DOHH2 (cell line): ENCODE data around the gene UMAD1.

Source experiments
- H3F3A ChIP-seq: fragments of 200-600 bp; sonication (generic), shearing (Covaris generic); 2 replicates; pipeline ENCODE4 v1.6.0; 2016; ENCODE audit warnings: antibody characterized with exemption, mild to moderate bottlenecking; ENCODE audit not compliant: control insufficient read depth, insufficient read depth
- H3K27ac ChIP-seq: fragments of 200-600 bp; sonication (generic); 2 replicates; pipeline ENCODE4 v1.5.1; 2014; ENCODE audit warnings: low read depth, mild to moderate bottlenecking, low read length, moderate library complexity
- H3K27me3 ChIP-seq: fragments of 200-600 bp; sonication (generic); 2 replicates; pipeline ENCODE4 v1.6.1; 2014; ENCODE audit warnings: mild to moderate bottlenecking, low read length, mixed read lengths; ENCODE audit not compliant: control insufficient read depth
- H3K36me3 ChIP-seq: fragments of 200-600 bp; sonication (generic); 2 replicates; pipeline ENCODE4 v1.6.1; 2014; ENCODE audit warnings: mild to moderate bottlenecking, low read length, moderate library complexity, mixed read lengths; ENCODE audit not compliant: control insufficient read depth
- H3K4me1 ChIP-seq: fragments of 200-600 bp; sonication (generic); 2 replicates; pipeline ENCODE4 v1.6.1; 2014; ENCODE audit warnings: mild to moderate bottlenecking, low read length, mixed read lengths; ENCODE audit not compliant: control insufficient read depth
- H3K4me2 ChIP-seq: fragments of 200-600 bp; sonication (generic); 2 replicates; pipeline ENCODE4 v1.6.0; 2014; ENCODE audit warnings: mild to moderate bottlenecking, low read length, moderate library complexity
- H3K4me3 ChIP-seq: fragments of 200-600 bp; sonication (generic); 2 replicates; pipeline ENCODE4 v1.5.1; 2014; ENCODE audit warnings: mild to moderate bottlenecking, low read length, mixed read lengths
- H3K79me2 ChIP-seq: fragments of 200-600 bp; sonication (generic); 2 replicates; pipeline ENCODE4 v1.6.1; 2014; ENCODE audit warnings: mild to moderate bottlenecking, low read length, mixed read lengths; ENCODE audit not compliant: control insufficient read depth
- H3K9me2 ChIP-seq: fragments of 200-600 bp; sonication (generic); replicated peaks from 2 replicates; pipeline ENCODE4 v1.6.1; 2014; ENCODE audit warnings: mild to moderate bottlenecking, low read length, mixed read lengths; ENCODE audit not compliant: control insufficient read depth
- H3K9me3 ChIP-seq: fragments of 200-600 bp; sonication (generic); 2 replicates; pipeline ENCODE4 v1.6.1; 2014; ENCODE audit warnings: antibody characterized with exemption, low read length, mixed read lengths; ENCODE audit not compliant: control insufficient read depth, insufficient read depth
- H4K20me1 ChIP-seq: fragments of 200-600 bp; sonication (generic); 2 replicates; pipeline ENCODE4 v1.6.0; 2014; ENCODE audit warnings: low read depth, mild to moderate bottlenecking, antibody characterized with exemption, low read length, moderate library complexity; ENCODE audit not compliant: control insufficient read depth, insufficient read depth
- CTCF ChIP-seq: fragments of 200-600 bp; sonication (generic); IDR thresholded peaks from one replicate; pipeline ENCODE4 v1.5.1; 2014; ENCODE audit warnings: antibody characterized with exemption, mild to moderate bottlenecking, low read depth, low read length; ENCODE audit not compliant: poor library complexity, severe bottlenecking
- EZH2phosphoT487 ChIP-seq: fragments of 200-600 bp; sonication (generic); IDR thresholded peaks from 2 replicates; pipeline ENCODE4 v1.6.1; 2017; ENCODE audit warnings: borderline replicate concordance, mild to moderate bottlenecking, antibody characterized with exemption, low read length, moderate library complexity, mixed read lengths

The UMAD1 gene

GRCh38 chr7:7695111-7695817 lies 54.7 kb downstream of the UMAD1 start:
- H3K27me3 ChIP-seq, result no peaks in the 10 kb centered on the region

GRCh38 chr7:7696458-7697119 lies 56.0 kb downstream of the UMAD1 start:
- Histone ChIP-seq H3K27me3 (no peaks in the 10 kb centered on the region), H3K9me3 (no peaks in the 10 kb centered on the region), H3K4me2 (no peak overlapping the region), H3K79me2 (no peaks in the 10 kb centered on the region), H3K27ac (no peak overlapping the region), H3K4me3 (no peak overlapping the region), H3F3A (no peaks in the 10 kb centered on the region), H3K9me2 (no peaks in the 10 kb centered on the region), H4K20me1 (no peaks in the 10 kb centered on the region), H3K4me1 (peaks cover 12% of the 10 kb centered on the region), H3K36me3 (no peaks in the 10 kb centered on the region)
- TF ChIP-seq EZH2phosphoT487 (no peak), CTCF (no peak)

More at GRCh38 chr7:7695111-7695817, 54.7 kb downstream of the UMAD1 start:
- Histone ChIP-seq H4K20me1 (no peaks in the 10 kb centered on the region), H3K79me2 (no peaks in the 10 kb centered on the region), H3K27ac (no peak overlapping the region), H3K9me2 (no peaks in the 10 kb centered on the region), H3K4me1 (peaks cover 8% of the 10 kb centered on the region), H3K9me3 (no peaks in the 10 kb centered on the region), H3K4me3 (no peak overlapping the region), H3K36me3 (no peaks in the 10 kb centered on the region), H3K4me2 (no peak overlapping the region), H3F3A (no peaks in the 10 kb centered on the region)
- TF ChIP-seq EZH2phosphoT487 (no peak), CTCF (no peak)

- Histone ChIP-seq H3F3A (no peaks in the 10 kb centered on the region), H4K20me1 (no peaks in the 10 kb centered on the region), H3K4me2 (no peak overlapping the region), H3K4me1 (peaks cover 12% of the 10 kb centered on the region), H3K36me3 (no peaks in the 10 kb centered on the region), H3K27me3 (no peaks in the 10 kb centered on the region), H3K79me2 (no peaks in the 10 kb centered on the region), H3K9me3 (no peaks in the 10 kb centered on the region), H3K4me3 (no peak overlapping the region), H3K9me2 (no peaks in the 10 kb centered on the region), H3K27ac (no peak overlapping the region)
- TF ChIP-seq CTCF (no peak), EZH2phosphoT487 (no peak)
These were observed 58.4 kb downstream of the UMAD1 start for GRCh38 chr7:7698930-7699329.
